ENCODE results near the gene NOS1AP.

- no peak for TF ChIP-seq POLR2A (IDR thresholded peaks at IDR 0.05)
- TF ChIP-seq CTCF (IDR thresholded peaks at IDR 0.05): no peak
Observed at GRCh38 chr1:162369571-162369970, 300.1 kb downstream of the NOS1AP start.

All from body of pancreas (tissue), 4 donors.